ENCODE results near the gene SNAI3.

The SNAI3 gene

GRCh38 chr16:88721815-88722755 lies 35.8 kb upstream of the SNAI3 start:
- no peak overlapping the region for H3K4me3 ChIP-seq (ENCODE audit: low read depth, low read length)
- TF ChIP-seq, protein P1, sequence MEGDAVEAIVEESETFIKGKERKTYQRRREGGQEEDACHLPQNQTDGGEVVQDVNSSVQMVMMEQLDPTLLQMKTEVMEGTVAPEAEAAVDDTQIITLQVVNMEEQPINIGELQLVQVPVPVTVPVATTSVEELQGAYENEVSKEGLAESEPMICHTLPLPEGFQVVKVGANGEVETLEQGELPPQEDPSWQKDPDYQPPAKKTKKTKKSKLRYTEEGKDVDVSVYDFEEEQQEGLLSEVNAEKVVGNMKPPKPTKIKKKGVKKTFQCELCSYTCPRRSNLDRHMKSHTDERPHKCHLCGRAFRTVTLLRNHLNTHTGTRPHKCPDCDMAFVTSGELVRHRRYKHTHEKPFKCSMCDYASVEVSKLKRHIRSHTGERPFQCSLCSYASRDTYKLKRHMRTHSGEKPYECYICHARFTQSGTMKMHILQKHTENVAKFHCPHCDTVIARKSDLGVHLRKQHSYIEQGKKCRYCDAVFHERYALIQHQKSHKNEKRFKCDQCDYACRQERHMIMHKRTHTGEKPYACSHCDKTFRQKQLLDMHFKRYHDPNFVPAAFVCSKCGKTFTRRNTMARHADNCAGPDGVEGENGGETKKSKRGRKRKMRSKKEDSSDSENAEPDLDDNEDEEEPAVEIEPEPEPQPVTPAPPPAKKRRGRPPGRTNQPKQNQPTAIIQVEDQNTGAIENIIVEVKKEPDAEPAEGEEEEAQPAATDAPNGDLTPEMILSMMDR (conservative IDR thresholded peaks at IDR 0.05; ENCODE audit: low read depth, low read length): no peak
- no peak for DNase-seq (ENCODE audit: low read depth)

GRCh38 chr16:88721236-88721635 lies 34.9 kb upstream of the SNAI3 start:
- H3K4me3 ChIP-seq (ENCODE audit: low read depth, low read length): no peak overlapping the region
- TF ChIP-seq, protein P1 (conservative IDR thresholded peaks at IDR 0.05; ENCODE audit: low read depth, low read length): no peak
- DNase-seq (ENCODE audit: low read depth): no peak

DNA sequence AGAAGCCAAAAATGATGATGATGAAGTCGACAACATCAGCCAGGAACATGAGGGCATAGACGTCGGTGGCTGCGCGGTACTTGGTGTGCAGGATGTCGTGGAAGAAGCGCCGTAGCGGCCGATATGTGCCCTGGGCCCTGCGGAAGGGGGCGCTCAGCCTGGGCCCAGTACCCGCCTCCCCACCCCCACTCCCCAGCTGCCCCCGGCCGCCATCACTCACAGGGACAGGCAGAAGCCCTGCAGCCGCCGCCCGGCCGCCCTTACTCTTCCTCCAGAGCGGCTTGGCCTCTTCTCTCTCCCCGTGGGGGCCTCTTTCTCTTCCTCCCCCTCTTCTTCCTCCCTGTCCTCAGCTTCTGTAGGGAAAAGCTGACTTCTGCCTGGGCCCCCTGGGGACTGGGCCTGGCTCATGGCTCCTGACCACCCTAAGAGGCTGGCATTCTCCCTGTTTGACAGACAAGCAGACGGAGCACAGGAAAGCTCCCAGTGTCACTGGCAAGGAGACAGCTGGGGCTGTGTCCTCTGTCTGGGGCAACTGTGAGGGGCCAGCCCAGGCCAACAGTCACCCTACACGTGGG lies 34.2 kb upstream of the SNAI3 start:
- DNase-seq (ENCODE audit: low read depth): no peak
- H3K4me3 ChIP-seq (ENCODE audit: low read depth, low read length): no peak overlapping the region
- TF ChIP-seq, protein P1 (conservative IDR thresholded peaks at IDR 0.05; ENCODE audit: low read depth, low read length): no peak

- no peak overlapping the region for H3K4me3 ChIP-seq (ENCODE audit: low read depth, low read length)
- DNase-seq (ENCODE audit: low read depth): no peak
- TF ChIP-seq, protein P1 (conservative IDR thresholded peaks at IDR 0.05; ENCODE audit: low read depth, low read length): no peak
Observed at GRCh38 chr16:88719933-88720296, 33.6 kb upstream of the SNAI3 start.

GRCh38 chr16:88719267-88719932 lies 33.1 kb upstream of the SNAI3 start:
- no peak overlapping the region for H3K4me3 ChIP-seq (ENCODE audit: low read depth, low read length)
- TF ChIP-seq, protein P1 (conservative IDR thresholded peaks at IDR 0.05; ENCODE audit: low read depth, low read length): no peak
- no peak for DNase-seq (ENCODE audit: low read depth)

DNA sequence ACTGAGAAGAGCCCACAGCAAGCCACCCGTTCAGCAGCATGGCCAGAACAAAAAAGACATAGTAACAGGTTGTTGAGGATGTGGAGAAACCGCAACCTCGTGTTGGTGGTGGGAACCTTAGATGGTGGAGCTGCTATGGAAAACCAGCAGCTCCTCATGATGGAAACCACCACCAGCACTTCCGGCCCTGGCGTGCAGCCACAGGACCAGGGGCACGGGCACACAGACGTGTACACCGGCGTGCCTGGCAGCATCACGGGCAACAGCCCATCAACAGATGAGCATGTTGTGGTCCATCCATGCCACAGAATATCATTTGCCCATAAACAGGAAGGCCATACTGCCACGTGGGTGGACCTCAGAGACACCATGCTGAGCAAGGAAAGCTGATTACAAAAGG lies 31.9 kb upstream of the SNAI3 start:
- no peak overlapping the region for H3K4me3 ChIP-seq (ENCODE audit: low read depth, low read length)
- TF ChIP-seq, protein P1 (conservative IDR thresholded peaks at IDR 0.05; ENCODE audit: low read depth, low read length): no peak
- no peak for DNase-seq (ENCODE audit: low read depth)
